GM19035 (cell line): ENCODE measurements around the gene LGALS7B.
"Not testable (repeated sequence)": the region's sequence is repeated elsewhere in the genome, so short reads cannot be mapped to it uniquely, and the experiment has no call there.

Experiments
- ATAC-seq: cut with Tn5 transposase; IDR thresholded peaks from one replicate; pipeline ENCODE4 v1.9.1; 2021; ENCODE audit not compliant: unreplicated experiment

Gene LGALS7B

GRCh38 chr19:38793671-38794070 lies 4.7 kb downstream of the LGALS7B start:
- ATAC-seq, result no peak

DNA sequence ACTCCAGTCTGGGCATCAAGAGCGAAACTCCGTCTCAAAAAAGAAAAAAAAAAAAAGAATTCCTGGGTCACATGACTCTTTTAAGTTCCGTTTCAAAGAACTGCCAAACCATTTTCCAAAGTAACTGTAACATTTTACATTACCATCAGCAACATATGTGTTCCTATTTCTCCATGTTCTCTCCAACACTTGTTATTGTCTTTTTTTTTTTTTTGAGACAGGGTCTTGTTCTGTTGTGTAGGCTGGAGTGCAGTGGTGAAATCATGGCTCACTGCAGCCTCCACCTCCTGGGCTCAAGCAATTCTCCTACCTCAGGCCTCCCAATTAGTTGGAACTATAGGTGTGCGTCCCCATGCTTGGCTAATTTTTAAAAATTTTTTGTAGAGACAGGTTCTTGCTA lies 6.5 kb downstream of the LGALS7B start:
- no peak for ATAC-seq

- ATAC-seq, result no peak
These were observed 7.2 kb downstream of the LGALS7B start for GRCh38 chr19:38796154-38796553.

DNA sequence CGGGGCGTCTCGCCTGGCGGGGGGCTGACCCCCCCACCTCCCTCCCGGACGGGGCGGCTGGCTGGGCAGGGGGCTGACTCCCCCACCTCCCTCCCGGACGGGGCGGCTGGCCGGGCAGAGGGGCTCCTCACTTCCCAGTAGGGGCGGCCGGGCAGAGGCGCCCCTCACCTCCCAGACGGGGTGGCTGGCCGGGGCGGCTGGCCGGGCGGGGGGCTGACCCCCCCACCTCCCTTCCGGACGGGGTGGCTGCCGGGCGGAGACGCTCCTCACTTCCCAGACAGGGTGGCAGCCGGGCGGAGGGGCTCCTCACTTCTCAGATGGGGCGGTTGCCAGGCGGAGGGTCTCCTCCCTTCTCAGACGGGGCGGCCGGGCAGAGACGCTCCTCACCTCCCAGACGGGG lies 8.8 kb downstream of the LGALS7B start:
- not testable (repeated sequence) for ATAC-seq

- no peak for ATAC-seq
These were observed 10.1 kb downstream of the LGALS7B start for GRCh38 chr19:38799104-38799503.

DNA sequence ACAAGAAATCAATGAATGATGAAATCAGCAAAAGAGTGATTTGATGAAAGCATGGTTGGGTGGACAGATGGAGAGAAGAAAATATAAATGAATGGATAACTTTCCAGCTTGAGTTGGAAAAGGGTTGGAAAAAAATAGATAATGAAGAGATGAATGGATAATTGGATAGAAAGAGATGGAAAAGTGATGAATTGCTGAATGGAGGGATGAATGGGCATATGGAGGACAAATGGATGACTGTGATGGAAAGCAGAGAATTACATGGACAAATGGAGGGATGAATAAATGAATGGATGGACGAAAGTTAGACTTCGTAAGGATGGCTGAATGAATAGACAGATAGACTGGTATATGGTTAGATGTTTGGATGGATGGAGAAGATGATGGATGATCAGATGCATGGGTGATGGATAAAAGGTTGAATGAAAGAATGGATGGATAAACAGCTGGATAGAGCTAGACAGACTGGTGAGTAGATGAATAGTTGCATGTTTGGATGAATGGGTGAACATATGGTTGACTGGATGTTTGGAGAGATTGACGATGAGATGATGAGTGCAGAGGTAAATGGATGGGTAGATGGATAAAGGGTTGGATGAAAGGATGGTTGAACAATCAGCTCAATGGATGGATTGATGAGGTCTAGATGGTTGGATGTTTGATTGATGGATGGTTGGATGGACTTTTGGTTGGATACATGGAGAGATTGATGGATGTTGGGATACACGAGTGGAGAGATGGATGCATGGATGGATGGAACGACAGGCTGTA lies 11.8 kb downstream of the LGALS7B start:
- no peak for ATAC-seq

DNA sequence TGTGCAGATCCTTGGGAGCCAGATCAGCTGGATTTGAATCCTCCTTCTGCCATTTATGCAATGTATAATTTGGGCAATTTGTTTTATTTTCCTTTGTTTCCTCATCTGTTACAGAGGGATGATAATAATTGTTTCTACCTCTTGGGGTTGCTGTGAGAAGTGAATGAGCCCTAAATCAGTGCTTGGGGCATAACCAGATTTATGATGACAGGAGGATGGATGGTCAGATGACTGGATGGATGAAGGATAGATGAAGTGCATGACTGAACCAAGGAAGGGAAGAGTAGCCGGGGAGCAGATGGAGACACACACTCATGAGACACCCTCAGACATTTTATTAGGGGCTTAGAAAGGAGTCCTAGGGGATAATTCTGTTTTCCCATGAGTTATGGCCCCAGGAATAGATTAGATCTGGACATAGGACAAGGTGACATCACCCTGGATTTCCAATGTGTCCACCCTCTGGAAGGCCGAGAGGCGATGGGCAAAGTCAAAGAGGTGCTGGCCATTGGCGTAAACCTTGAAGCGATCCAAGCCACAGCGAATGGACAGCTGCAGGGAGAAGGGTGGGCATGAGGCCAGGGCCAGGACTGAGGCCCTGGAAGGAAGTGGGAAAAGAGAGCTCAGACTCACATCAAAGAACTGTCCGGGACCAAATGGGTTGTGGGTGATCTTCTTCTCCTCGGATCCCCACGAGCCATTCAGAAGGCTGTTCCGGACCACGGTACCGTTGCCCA lies 12.5 kb downstream of the LGALS7B start:
- no peak for ATAC-seq

GRCh38 chr19:38803543-38803942 lies 14.5 kb downstream of the LGALS7B start:
- no peak for ATAC-seq

DNA sequence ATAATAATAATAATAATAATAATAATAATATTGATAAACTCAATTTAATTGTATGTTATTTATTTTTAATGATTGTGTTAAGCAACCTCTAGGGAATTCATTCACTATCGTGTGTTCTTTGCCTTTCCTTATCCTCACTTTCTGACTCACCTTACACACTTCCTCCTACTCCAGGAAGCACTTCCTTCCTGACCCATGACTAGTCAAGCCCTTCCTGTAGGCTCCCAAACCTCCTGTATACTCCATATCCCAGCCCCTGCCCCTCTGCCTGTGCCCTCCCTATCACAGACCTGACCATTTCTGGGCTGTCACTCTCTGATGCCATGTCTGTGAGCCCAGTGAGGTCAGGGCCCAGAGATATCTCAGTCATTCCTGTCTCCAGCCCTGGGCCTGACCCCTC lies 16.2 kb downstream of the LGALS7B start:
- ATAC-seq, result no peak

GRCh38 chr19:38806371-38806770 lies 17.4 kb downstream of the LGALS7B start:
- ATAC-seq, result no peak

DNA sequence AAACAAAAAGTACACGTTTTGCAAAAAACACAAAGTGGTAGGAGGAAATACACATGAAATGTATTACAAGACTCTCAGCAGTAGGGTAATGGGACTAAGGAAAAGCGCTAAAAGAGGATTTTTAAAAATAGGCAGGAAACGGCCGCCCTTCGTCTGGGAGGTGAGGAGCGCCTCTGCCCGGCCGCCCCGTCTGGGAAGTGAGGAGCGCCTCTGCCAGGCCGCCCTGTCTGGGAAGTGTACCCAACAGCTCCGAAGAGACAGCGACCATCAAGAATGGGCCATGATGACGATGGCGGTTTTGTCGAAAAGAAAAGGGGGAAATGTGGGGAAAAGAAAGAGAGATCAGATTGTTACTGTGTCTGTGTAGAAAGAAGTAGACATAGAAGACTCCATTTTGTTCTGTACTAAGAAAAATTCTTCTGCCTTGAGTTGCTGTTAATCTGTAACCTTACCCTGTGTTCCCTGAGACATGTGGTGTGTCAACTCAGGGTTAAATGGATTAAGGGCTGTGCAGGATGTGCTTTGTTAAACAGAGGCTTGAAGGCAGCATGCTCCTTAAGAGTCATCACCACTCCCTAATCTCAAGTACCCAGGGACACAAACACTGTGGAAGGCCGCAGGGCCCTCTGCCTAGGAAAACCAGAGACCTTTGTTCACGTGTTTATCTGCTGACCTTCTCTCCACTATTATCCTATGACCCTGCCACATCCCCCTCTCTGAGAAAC lies 18.5 kb downstream of the LGALS7B start:
- not testable (repeated sequence) for ATAC-seq

DNA sequence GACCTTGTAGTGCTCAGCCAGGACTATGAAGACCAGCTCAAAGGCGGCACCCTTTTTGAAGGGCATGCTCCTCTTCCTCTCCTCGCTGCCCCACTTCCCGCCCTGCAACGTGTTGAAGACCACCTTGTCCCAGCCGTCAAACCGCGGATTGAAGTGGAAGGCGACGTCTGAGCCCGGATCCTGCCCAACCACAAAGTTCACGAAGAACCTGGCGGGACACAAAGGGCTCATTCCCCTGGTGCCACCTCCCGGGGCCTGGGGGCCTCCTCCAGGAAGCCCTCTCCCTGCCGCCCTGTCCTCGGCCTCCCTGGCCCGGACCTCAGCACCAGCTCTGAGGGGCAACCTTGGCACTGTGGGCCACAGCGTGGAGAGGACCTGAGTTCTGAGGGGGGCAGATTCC lies 19.7 kb downstream of the LGALS7B start:
- ATAC-seq, result no peak

DNA sequence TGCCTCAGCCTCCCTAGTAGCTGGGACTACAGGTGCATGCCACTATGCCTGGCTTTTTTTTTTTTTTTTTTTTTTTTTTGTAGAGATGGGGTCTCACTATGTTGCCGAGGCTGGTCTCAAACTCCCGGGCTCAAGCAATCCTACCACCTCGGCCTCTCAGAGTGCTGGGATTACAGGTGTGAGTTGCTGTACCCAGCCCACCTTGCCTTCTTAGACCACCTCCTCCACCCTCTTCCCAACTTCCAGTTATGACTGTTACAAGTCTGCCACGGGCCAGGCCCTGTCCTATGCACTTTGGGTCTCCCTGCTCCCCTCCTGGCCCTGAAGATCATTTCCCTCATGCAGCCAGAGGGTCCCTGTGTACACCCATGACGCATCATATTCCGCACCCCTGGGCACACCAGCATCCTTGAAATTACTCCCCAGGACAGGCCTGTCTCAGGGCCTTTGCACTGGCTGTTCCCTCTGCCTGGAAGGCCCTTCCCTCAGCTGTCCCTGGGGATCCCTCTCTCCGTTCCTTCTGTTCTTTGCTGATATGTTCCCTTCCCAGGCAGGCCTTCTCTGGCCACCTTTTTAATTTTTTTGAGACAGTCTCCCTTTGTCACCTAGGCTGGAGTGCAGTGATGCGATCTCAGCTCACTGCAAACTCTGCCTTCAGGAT lies 20.7 kb downstream of the LGALS7B start:
- ATAC-seq, result no peak

GRCh38 chr19:38812009-38812840 lies 23.2 kb downstream of the LGALS7B start:
- ATAC-seq, result no peak

- no peak for ATAC-seq
These were observed 23.9 kb downstream of the LGALS7B start, which contains the start of gene LGALS4 for GRCh38 chr19:38812841-38813320. Gene LGALS4, minus strand, starts transcription at chr19:38812945. Its CDS starts 59 bp downstream, at chr19:38812886.

GRCh38 chr19:38813323-38813722 lies 24.3 kb downstream of the LGALS7B start:
- ATAC-seq, result no peak

- not testable (repeated sequence) for ATAC-seq
These were observed 24.9 kb downstream of the LGALS7B start for GRCh38 chr19:38813932-38814331.

DNA sequence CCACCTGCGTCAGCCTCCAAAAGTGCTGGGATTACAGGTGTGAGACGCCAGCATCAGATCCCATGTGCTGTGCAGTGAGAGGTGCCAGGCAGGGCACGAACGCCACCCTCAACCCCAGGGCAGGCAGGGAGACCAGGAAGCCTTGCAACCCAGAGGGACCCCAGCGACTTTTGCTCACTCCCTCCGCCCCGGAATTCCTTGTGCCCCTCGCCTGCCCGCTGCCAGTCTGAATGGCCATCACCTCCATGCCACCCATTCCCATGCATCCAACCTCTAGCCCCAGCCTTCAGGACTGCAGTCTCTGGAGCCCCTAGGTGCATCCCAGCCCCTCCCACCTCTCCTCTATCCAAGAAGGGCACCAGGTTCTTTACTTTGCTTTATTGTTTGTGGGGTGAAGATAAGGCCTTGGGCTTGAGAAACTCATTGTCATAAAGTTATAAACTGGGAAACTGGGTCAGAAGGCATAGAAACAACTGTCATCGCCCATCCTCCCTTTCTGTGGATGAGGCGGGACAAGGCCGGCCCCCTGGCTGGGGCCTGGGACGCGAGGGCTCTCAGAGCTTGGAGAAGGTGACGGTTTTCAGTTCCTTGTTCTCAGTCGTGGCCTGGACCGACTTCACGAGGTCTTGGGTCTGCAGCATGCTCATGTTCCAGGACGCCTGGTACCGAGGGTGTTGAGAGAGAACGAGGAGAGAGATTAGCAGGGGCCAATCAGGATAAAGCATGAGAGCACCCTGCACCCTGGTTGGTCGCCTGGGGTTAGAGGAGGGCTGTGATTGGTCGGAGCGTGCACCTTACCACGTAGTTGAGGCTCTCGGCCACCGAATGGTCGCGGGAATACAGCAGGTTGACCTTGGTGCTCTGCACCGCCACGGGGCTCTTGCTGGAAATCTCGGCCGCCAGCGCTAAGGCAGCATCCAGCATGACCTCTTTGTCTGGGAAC lies 26.3 kb downstream of the LGALS7B start:
- no peak for ATAC-seq

DNA sequence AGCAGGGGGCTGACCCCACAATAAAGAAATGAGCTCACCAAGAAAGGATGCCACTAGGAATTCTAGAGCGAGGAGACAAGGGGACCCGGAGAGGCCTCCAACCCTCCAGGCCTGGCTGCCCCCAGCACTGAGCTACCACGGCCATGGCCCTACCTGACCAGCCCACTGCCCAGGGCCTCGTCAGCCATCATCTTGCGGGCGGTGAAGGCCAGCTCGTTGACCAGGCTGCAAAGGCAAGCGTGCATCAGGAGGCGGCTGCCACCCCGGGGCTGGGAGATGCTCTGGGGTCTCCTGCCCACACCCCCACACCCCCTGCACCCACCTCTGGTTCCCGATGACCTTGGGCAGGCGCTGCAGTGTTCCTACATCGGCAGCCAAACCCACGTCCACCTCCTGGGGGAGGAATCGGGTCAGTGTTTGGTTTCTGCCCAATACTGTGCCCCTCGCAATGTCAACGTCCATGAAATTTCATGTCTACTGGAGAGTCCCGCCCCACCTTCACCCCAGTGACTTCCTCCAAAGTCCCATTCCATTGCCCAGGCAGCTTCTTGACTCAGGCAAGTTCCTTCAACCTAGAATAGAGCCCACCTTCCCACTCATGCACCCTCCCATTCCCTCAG lies 27.2 kb downstream of the LGALS7B start:
- no peak for ATAC-seq
